ENCODE measurements around the gene SLC7A11. TPM values are rescaled to one million over a fixed set of nuclear protein-coding genes. Genes with fewer than 3 reads are reported as not detected.

Gene SLC7A11
- total RNA-seq, 1 experiment from 2014 or later = 10.1 TPM

- TF ChIP-seq ZNF532 (CRISPR knock-in tag; IDR thresholded peaks at IDR 0.05; ENCODE audit: borderline replicate concordance) = no peak
- TF ChIP-seq IRF1 (CRISPR knock-in tag; IDR thresholded peaks at IDR 0.05) = no peak
- no peak for TF ChIP-seq GABPB1 (CRISPR knock-in tag; IDR thresholded peaks at IDR 0.05)
- TF ChIP-seq MYBL2 (CRISPR knock-in tag; IDR thresholded peaks at IDR 0.05) = no peak
- TF ChIP-seq ETV6 (CRISPR knock-in tag; IDR thresholded peaks at IDR 0.05) = no peak
Observed at GRCh38 chr4:138249132-138249531, 7.0 kb upstream of the SLC7A11 start (continued).

DNA sequence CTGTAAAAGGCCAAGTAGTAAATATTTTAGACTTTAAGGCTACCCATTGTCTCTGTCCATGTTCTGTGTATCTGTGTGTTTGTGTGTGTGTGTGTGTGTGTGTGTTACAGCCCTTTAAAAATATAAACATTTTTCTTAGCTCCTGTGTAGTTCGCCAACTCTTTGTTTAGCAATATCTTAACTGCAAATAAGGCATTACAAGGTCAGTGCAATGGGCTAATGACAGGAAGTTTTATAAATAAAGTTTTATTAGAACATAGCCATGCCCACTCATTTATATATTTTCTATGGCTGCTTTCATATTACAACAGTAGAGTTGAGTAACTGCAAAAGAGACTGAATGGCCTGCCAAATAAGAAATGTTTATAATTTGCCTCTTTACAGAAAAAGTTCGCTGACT is 5.9 kb upstream of the SLC7A11 start:
- H3K4me1 Mint-ChIP-seq = peaks cover 16% of the 10 kb centered on the region
- ChIA-PET CTCF (no interaction called here), POLR2A (no interaction called here)
- TF ChIP-seq OVOL2 (CRISPR knock-in tag; IDR thresholded peaks at IDR 0.05; ENCODE audit: borderline replicate concordance) = no peak
- TF ChIP-seq NR3C1 (CRISPR knock-in tag; conservative IDR thresholded peaks at IDR 0.05; ENCODE audit: low read depth) = no peak
- TF ChIP-seq IRF2 (CRISPR knock-in tag; IDR thresholded peaks at IDR 0.05; ENCODE audit: borderline replicate concordance, low read depth) = no peak
- no peak for TF ChIP-seq CREM (CRISPR knock-in tag; IDR thresholded peaks at IDR 0.05)
- TF ChIP-seq ZNF232 (CRISPR knock-in tag; IDR thresholded peaks at IDR 0.05) = no peak
- TF ChIP-seq SP1 (CRISPR knock-in tag; conservative IDR thresholded peaks at IDR 0.05) = no peak
- no peak for ATAC-seq
- H3K4me3 Mint-ChIP-seq = no peak overlapping the region
- DNase-seq (ENCODE audit: low spot score) = no peak
- H3K27ac Mint-ChIP-seq = no peak overlapping the region
- peaks cover 3% of the 10 kb centered on the region; the same call in 1 of the 2 replicates for H3K9me3 Mint-ChIP-seq
- no peaks in the 10 kb centered on the region for H3K36me3 Mint-ChIP-seq
- no peaks in the 10 kb centered on the region for H3K27me3 Mint-ChIP-seq (ENCODE audit: low read depth)

DNA sequence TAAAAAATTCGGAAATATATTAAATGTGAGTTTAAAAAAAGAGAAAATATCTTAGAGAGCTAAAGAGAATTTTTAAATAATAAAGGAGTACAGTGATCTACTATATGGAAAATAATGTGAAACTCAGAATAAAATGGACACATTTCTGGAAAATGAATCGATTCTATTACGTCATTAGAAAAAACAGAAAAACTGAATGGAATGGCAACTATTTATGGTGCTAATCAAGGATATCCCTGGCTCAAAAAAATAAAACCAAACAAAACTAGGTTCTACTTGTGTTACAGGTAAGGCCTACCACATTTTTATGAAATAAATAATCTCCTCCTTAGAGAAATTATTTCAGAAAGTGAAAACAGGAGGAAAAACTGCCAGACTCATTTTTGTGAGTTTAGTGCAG is 5.5 kb upstream of the SLC7A11 start:
- Mint-ChIP-seq H3K27me3 (ENCODE audit: low read depth) (no peaks in the 10 kb centered on the region), H3K4me3 (no peak overlapping the region), H3K36me3 (no peaks in the 10 kb centered on the region), H3K27ac (no peak overlapping the region), H3K4me1 (peaks cover 16% of the 10 kb centered on the region), H3K9me3 (peaks cover 3% of the 10 kb centered on the region; the same call in 1 of the 2 replicates)
- CTCF ChIA-PET = interaction anchor here (0.7 to 0.9 kb wide), 3 partner anchors 11 to 248 kb away, joined by 3 to 4 read pairs (median 4); no protein-coding TSS in a partner anchor
- DNase-seq (ENCODE audit: low spot score) = no peak
- POLR2A ChIA-PET = interaction anchor here (0.7 kb wide), 1 partner anchor 33 kb away, joined by 7 read pairs; no protein-coding TSS in a partner anchor
- ATAC-seq = no peak
- TF ChIP-seq ZNF317 (CRISPR knock-in tag; IDR thresholded peaks at IDR 0.05; ENCODE audit: borderline replicate concordance, low read depth) (no peak), PRRX2 (CRISPR knock-in tag; IDR thresholded peaks at IDR 0.05) (no peak), SOX15 (CRISPR knock-in tag; IDR thresholded peaks at IDR 0.05) (no peak), ETV6 (CRISPR knock-in tag; IDR thresholded peaks at IDR 0.05) (no peak), RORB (CRISPR knock-in tag; IDR thresholded peaks at IDR 0.05) (no peak), ESRRA (CRISPR knock-in tag; IDR thresholded peaks at IDR 0.05; ENCODE audit: borderline replicate concordance) (no peak), ATF2 (CRISPR knock-in tag; IDR thresholded peaks at IDR 0.05; ENCODE audit: borderline replicate concordance, low read depth) (no peak), FOXJ3 (CRISPR knock-in tag; IDR thresholded peaks at IDR 0.05; ENCODE audit: borderline replicate concordance) (no peak), ZNF532 (CRISPR knock-in tag; IDR thresholded peaks at IDR 0.05; ENCODE audit: borderline replicate concordance) (no peak), ATF3 (CRISPR knock-in tag; conservative IDR thresholded peaks at IDR 0.05) (no peak), GTF2I (CRISPR knock-in tag; conservative IDR thresholded peaks at IDR 0.05) (no peak), ZNF423 (CRISPR knock-in tag; IDR thresholded peaks at IDR 0.05) (no peak)
- TF ChIP-seq, protein P1, sequence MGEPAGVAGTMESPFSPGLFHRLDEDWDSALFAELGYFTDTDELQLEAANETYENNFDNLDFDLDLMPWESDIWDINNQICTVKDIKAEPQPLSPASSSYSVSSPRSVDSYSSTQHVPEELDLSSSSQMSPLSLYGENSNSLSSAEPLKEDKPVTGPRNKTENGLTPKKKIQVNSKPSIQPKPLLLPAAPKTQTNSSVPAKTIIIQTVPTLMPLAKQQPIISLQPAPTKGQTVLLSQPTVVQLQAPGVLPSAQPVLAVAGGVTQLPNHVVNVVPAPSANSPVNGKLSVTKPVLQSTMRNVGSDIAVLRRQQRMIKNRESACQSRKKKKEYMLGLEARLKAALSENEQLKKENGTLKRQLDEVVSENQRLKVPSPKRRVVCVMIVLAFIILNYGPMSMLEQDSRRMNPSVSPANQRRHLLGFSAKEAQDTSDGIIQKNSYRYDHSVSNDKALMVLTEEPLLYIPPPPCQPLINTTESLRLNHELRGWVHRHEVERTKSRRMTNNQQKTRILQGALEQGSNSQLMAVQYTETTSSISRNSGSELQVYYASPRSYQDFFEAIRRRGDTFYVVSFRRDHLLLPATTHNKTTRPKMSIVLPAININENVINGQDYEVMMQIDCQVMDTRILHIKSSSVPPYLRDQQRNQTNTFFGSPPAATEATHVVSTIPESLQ (CRISPR knock-in tag; IDR thresholded peaks at IDR 0.05) = no peak

Measured in WTC11 (cell line).